ENCODE results near the gene CCDC158.

Gene CCDC158

GRCh38 chr4:76301775-76302162, 119.2 kb downstream of the CCDC158 start:
- CTCF ChIA-PET, result interaction anchor here (0.8 to 2.0 kb wide), 5 partner anchors 11 to 102 kb away, joined by 3 to 6 read pairs (median 5); no protein-coding TSS in a partner anchor
- no peak for TF ChIP-seq CTCF (IDR thresholded peaks at IDR 0.05; ENCODE audit: control extremely low read depth, extremely low read depth, low read depth, missing control alignments)
- DNase-seq (ENCODE audit: extremely low spot score), result no peak
- POLR2A ChIA-PET, result no interaction called here

GRCh38 chr4:76301068-76301774, 119.7 kb downstream of the CCDC158 start:
- ChIA-PET CTCF (interaction anchor here (0.8 to 2.0 kb wide), 5 partner anchors 12 to 101 kb away, joined by 3 to 6 read pairs (median 5); no protein-coding TSS in a partner anchor), POLR2A (no interaction called here)
- TF ChIP-seq CTCF (IDR thresholded peaks at IDR 0.05; ENCODE audit: control extremely low read depth, extremely low read depth, low read depth, missing control alignments), result no peak
- peak; percentile 78 for DNase-seq (ENCODE audit: extremely low spot score)

- POLR2A ChIA-PET, result no interaction called here
Measured at GRCh38 chr4:76300012-76300411, 120.9 kb downstream of the CCDC158 start.

DNA sequence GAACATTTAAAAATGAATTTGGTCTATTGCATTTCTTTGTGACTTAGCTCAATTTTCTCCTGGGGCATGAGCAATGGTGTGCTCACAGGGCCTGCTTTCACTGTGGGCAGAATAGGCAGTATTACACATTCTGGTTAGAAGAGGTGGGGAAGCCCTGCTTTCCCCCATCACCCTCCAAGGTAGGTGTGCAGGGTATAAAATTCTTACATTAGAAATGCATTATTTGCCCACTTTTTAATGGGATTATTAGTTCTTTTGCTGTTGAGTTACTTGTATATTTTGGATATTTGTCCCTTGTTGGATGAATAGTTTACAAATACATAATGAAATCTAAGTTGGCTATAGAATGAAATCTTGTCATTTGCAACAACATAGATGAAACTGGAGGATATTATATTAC, 122.7 kb downstream of the CCDC158 start:
- ChIA-PET POLR2A (interaction anchor here (0.7 kb wide), 1 partner anchor 136 kb away, joined by 3 read pairs; no protein-coding TSS in a partner anchor), CTCF (no interaction called here)
- TF ChIP-seq CTCF (IDR thresholded peaks at IDR 0.05; ENCODE audit: control extremely low read depth, extremely low read depth, low read depth, missing control alignments), result no peak
- DNase-seq (ENCODE audit: extremely low spot score), result no peak

More at GRCh38 chr4:76300012-76300411, 120.9 kb downstream of the CCDC158 start:
- CTCF ChIA-PET, result no interaction called here
- no peak for TF ChIP-seq CTCF (IDR thresholded peaks at IDR 0.05; ENCODE audit: control extremely low read depth, extremely low read depth, low read depth, missing control alignments)
- DNase-seq (ENCODE audit: extremely low spot score), result no peak

GRCh38 chr4:76296286-76296820, 124.6 kb downstream of the CCDC158 start:
- ChIA-PET POLR2A (no interaction called here), CTCF (interaction anchor here (0.9 to 1.1 kb wide), 2 partner anchors 20 to 99 kb away, joined by 3 read pairs; no protein-coding TSS in a partner anchor)
- TF ChIP-seq CTCF (IDR thresholded peaks at IDR 0.05; ENCODE audit: control extremely low read depth, extremely low read depth, low read depth, missing control alignments), result no peak
- no peak for DNase-seq (ENCODE audit: extremely low spot score)

- ChIA-PET CTCF (interaction anchor here (1.5 kb wide), 1 partner anchor 15 kb away, joined by 3 read pairs; no protein-coding TSS in a partner anchor), POLR2A (interaction anchor here (0.6 kb wide), 1 partner anchor 14 kb away, joined by 6 read pairs; no protein-coding TSS in a partner anchor)
- TF ChIP-seq CTCF (IDR thresholded peaks at IDR 0.05; ENCODE audit: control extremely low read depth, extremely low read depth, low read depth, missing control alignments), result no peak
- no peak for DNase-seq (ENCODE audit: extremely low spot score)
Measured at GRCh38 chr4:76293772-76294171, 127.2 kb downstream of the CCDC158 start.
